ENCODE results near the gene DLG1.
"Not testable (repeated sequence)": the region's sequence is repeated elsewhere in the genome, so short reads cannot be mapped to it uniquely, and the experiment has no call there.

DLG1 gene

DNA sequence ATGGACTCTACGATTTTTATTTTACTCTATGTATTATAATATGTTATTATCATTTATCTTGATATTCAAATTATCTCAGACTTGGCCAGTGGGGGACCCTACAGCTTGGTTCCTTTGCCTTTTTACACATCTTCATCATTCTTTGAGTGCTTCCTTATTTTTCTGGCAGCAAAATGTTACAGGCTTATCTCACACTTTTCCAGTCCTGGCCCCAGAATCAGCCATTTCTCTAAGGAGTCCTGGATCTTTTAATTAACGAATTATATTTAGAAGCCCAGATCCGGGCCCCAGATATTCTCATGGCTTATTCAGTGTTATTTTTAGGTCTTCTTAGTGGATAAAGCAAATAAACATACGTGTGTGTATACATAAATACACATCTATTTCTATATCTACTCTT lies 236.0 kb downstream of the DLG1 start:
- no peak for TF ChIP-seq EZH2phosphoT487 (IDR thresholded peaks at IDR 0.05; ENCODE audit: low read length)
- no peak for TF ChIP-seq EZH2 (optimal IDR thresholded peaks at IDR 0.05; ENCODE audit: low read depth, low read length)
- TF ChIP-seq, protein P1, sequence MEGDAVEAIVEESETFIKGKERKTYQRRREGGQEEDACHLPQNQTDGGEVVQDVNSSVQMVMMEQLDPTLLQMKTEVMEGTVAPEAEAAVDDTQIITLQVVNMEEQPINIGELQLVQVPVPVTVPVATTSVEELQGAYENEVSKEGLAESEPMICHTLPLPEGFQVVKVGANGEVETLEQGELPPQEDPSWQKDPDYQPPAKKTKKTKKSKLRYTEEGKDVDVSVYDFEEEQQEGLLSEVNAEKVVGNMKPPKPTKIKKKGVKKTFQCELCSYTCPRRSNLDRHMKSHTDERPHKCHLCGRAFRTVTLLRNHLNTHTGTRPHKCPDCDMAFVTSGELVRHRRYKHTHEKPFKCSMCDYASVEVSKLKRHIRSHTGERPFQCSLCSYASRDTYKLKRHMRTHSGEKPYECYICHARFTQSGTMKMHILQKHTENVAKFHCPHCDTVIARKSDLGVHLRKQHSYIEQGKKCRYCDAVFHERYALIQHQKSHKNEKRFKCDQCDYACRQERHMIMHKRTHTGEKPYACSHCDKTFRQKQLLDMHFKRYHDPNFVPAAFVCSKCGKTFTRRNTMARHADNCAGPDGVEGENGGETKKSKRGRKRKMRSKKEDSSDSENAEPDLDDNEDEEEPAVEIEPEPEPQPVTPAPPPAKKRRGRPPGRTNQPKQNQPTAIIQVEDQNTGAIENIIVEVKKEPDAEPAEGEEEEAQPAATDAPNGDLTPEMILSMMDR (IDR thresholded peaks at IDR 0.05; ENCODE audit: low read length) = no peak
- Histone ChIP-seq H4K20me1 (ENCODE audit: insufficient read depth, low read length) (no peaks in the 10 kb centered on the region), H3K4me2 (ENCODE audit: low read depth, low read length) (no peak overlapping the region), H3F3A (ENCODE audit: insufficient read depth, low read length) (no peaks in the 10 kb centered on the region), H3K27ac (ENCODE audit: low read length) (no peak overlapping the region), H3K27me3 (replicated peaks; ENCODE audit: insufficient read depth, low read length) (no peaks in the 10 kb centered on the region), H3K79me2 (ENCODE audit: low read length) (no peaks in the 10 kb centered on the region), H3K36me3 (replicated peaks; ENCODE audit: insufficient read depth, low read length) (no peaks in the 10 kb centered on the region), H3K4me1 (ENCODE audit: low read length) (no peaks in the 10 kb centered on the region), H3K4me3 (ENCODE audit: low read length) (no peak overlapping the region), H2AFZ (ENCODE audit: low read length) (no peak overlapping the region), H3K9ac (ENCODE audit: low read length) (no peak overlapping the region), H3K9me3 (replicated peaks; ENCODE audit: insufficient read depth, low read length) (no peaks in the 10 kb centered on the region), H3K9me2 (replicated peaks; ENCODE audit: insufficient read depth, low read length) (no peaks in the 10 kb centered on the region)
- no peak for DNase-seq

DNA sequence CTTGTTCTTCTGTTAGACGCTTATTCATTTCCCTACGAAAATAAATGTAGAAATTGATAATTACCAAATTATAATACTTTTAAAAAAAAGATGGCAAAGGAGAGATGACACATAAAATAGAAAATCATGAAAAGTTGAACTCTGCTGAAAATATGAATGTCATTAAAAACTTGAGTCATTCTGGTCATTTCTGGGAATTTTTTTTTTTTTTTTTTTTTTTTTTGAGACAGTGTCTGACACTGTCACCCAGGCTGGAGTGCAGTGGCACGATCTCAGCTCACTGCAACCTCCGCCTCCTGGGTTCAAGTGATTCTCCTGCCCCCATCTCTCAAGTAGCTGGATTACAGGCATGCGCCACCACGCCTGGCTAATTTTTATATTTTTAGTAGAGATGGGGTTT lies 246.8 kb downstream of the DLG1 start:
- H3K36me3 ChIP-seq (replicated peaks; ENCODE audit: insufficient read depth, low read length); H2AFZ ChIP-seq (ENCODE audit: low read length); H3K9me3 ChIP-seq (replicated peaks; ENCODE audit: insufficient read depth, low read length); H3K4me3 ChIP-seq (ENCODE audit: low read length); H3F3A ChIP-seq (ENCODE audit: insufficient read depth, low read length); H3K9me2 ChIP-seq (replicated peaks; ENCODE audit: insufficient read depth, low read length); H3K4me2 ChIP-seq (ENCODE audit: low read depth, low read length); H3K4me1 ChIP-seq (ENCODE audit: low read length); DNase-seq; H3K79me2 ChIP-seq (ENCODE audit: low read length); H3K27me3 ChIP-seq (replicated peaks; ENCODE audit: insufficient read depth, low read length); H3K9ac ChIP-seq (ENCODE audit: low read length); H3K27ac ChIP-seq (ENCODE audit: low read length); H4K20me1 ChIP-seq (ENCODE audit: insufficient read depth, low read length): not testable (repeated sequence)

DNA sequence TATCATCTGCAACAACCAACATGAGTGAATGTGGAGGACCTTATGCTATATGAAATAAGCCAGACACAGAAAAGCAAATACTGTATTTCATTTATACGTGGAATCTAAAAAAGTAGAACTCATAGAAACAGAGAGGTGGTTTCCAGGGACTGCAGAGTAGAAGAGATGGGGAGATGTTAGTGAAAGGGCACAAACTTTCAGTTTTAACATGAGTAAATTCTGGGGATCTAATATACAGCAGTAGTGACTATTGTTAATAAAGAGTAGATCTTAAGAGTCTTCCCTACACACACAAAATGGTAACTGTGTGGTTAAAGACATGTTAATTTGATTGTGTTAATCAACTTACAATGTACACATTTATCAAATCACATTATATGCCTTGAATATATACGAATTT lies 247.9 kb downstream of the DLG1 start:
- Histone ChIP-seq H4K20me1 (ENCODE audit: insufficient read depth, low read length) (no peaks in the 10 kb centered on the region), H3K4me3 (ENCODE audit: low read length) (no peak overlapping the region), H3K9ac (ENCODE audit: low read length) (no peak overlapping the region), H3K9me3 (replicated peaks; ENCODE audit: insufficient read depth, low read length) (no peaks in the 10 kb centered on the region), H2AFZ (ENCODE audit: low read length) (no peak overlapping the region), H3K27me3 (replicated peaks; ENCODE audit: insufficient read depth, low read length) (no peaks in the 10 kb centered on the region), H3F3A (ENCODE audit: insufficient read depth, low read length) (no peaks in the 10 kb centered on the region), H3K36me3 (replicated peaks; ENCODE audit: insufficient read depth, low read length) (no peaks in the 10 kb centered on the region; the same call in 1 of the 2 replicates), H3K79me2 (ENCODE audit: low read length) (no peaks in the 10 kb centered on the region), H3K4me1 (ENCODE audit: low read length) (0 out of 2 replicates have a peak, but pooled peaks cover 7% of the 10 kb centered on the region), H3K27ac (ENCODE audit: low read length) (no peak overlapping the region), H3K4me2 (ENCODE audit: low read depth, low read length) (no peak overlapping the region), H3K9me2 (replicated peaks; ENCODE audit: insufficient read depth, low read length) (no peaks in the 10 kb centered on the region)
- DNase-seq = no peak
- no peak for TF ChIP-seq EZH2phosphoT487 (IDR thresholded peaks at IDR 0.05; ENCODE audit: low read length)
- TF ChIP-seq, protein P1 (IDR thresholded peaks at IDR 0.05; ENCODE audit: low read length) = no peak
- no peak for TF ChIP-seq EZH2 (optimal IDR thresholded peaks at IDR 0.05; ENCODE audit: low read depth, low read length)

DNA sequence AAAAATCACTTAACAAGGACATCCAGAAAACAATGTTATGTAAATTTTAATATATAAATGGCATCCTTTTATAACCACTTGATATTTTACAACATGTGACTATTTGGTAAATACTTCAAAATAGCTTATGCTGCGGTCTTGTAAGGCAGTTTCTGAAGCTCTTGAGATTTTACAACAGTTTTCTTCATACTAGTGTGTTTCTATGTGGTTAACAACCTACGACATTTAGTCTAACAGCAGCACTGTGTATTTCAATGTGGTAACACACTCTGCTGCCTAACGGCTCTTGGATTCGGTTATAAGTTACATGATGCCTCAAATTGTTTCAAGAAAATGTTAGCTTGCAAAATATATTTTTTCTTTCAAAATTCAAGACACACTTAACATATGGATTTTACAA lies 255.9 kb downstream of the DLG1 start:
- H3K27me3 ChIP-seq (replicated peaks; ENCODE audit: insufficient read depth, low read length) = no peaks in the 10 kb centered on the region
- no peaks in the 10 kb centered on the region for H3K79me2 ChIP-seq (ENCODE audit: low read length)
- H3K4me1 ChIP-seq (ENCODE audit: low read length) = 0 out of 2 replicates have a peak, but pooled peaks cover 3% of the 10 kb centered on the region
- H3K9me3 ChIP-seq (replicated peaks; ENCODE audit: insufficient read depth, low read length) = no peaks in the 10 kb centered on the region
- no peak for DNase-seq
- TF ChIP-seq EZH2 (optimal IDR thresholded peaks at IDR 0.05; ENCODE audit: low read depth, low read length) (no peak), EZH2phosphoT487 (IDR thresholded peaks at IDR 0.05; ENCODE audit: low read length) (no peak)
- TF ChIP-seq, protein P1 (IDR thresholded peaks at IDR 0.05; ENCODE audit: low read length) = no peak
- no peaks in the 10 kb centered on the region for H3F3A ChIP-seq (ENCODE audit: insufficient read depth, low read length)
- no peak overlapping the region for H3K4me2 ChIP-seq (ENCODE audit: low read depth, low read length)
- no peak overlapping the region for H3K27ac ChIP-seq (ENCODE audit: low read length)
- H3K4me3 ChIP-seq (ENCODE audit: low read length) = no peak overlapping the region
- H3K36me3 ChIP-seq (replicated peaks; ENCODE audit: insufficient read depth, low read length) = no peaks in the 10 kb centered on the region; the same call in 1 of the 2 replicates
- no peaks in the 10 kb centered on the region for H4K20me1 ChIP-seq (ENCODE audit: insufficient read depth, low read length)
- no peaks in the 10 kb centered on the region for H3K9me2 ChIP-seq (replicated peaks; ENCODE audit: insufficient read depth, low read length)
- H3K9ac ChIP-seq (ENCODE audit: low read length) = no peak overlapping the region
- no peak overlapping the region for H2AFZ ChIP-seq (ENCODE audit: low read length)

Data from MM.1S (cell line).